Measurements from ENCODE around the gene SOX3. TPM values are rescaled to one million over a fixed set of nuclear protein-coding genes. Genes with fewer than 3 reads are reported as not detected.

Gene SOX3
- total and polyA plus RNA-seq, 12 donors = not detected

GRCh38 chrX:140501321-140501720 is 3.5 kb downstream of the SOX3 start:
- intact Hi-C loops (cut with DNase I) = loop anchor here in 1 of 10 donors (10.0 kb wide), 1 partner anchor 447 kb away; no protein-coding TSS in a partner anchor
- WGBS, 2 donors = 18 to 29% methylated on average over 12 to 13 of the region's 13 CpGs
- DNase-seq = no peak

GRCh38 chrX:140500441-140500840 is 4.4 kb downstream of the SOX3 start:
- H3K36me3 ChIP-seq = no peaks in the 10 kb centered on the region
- TF ChIP-seq CTCF (IDR thresholded peaks at IDR 0.05) = no peak
- intact Hi-C loops (cut with DNase I) = loop anchor here in 1 of 10 donors (10.0 kb wide), 1 partner anchor 446 kb away; no protein-coding TSS in a partner anchor
- H3K9me3 ChIP-seq = peaks cover 0 to 13% (median 0%) of the 10 kb centered on the region in 11 donors
- no peak for DNase-seq
- 27 to 55% methylated on average over 9 of the region's 9 CpGs for WGBS, 2 donors
- no peak for ATAC-seq
- no peak overlapping the region for H3K27ac ChIP-seq
- H3K4me3 ChIP-seq = no peak overlapping the region
- H3K27me3 ChIP-seq = peaks cover 6 to 90% (median 50%) of the 10 kb centered on the region in 7 donors
- H3K4me1 ChIP-seq = peaks cover 0 to 8% (median 0%) of the 10 kb centered on the region in 9 donors

More at GRCh38 chrX:140501321-140501720, 3.5 kb downstream of the SOX3 start:
- no peak for ATAC-seq
- peaks cover 6 to 92% (median 58%) of the 10 kb centered on the region in 7 donors for H3K27me3 ChIP-seq
- H3K4me1 ChIP-seq = peaks cover 0 to 17% (median 0%) of the 10 kb centered on the region in 9 donors
- H3K27ac ChIP-seq = no peak overlapping the region
- no peaks in the 10 kb centered on the region for H3K36me3 ChIP-seq
- TF ChIP-seq CTCF (IDR thresholded peaks at IDR 0.05) = no peak
- H3K9me3 ChIP-seq = peaks cover 0 to 13% (median 0%) of the 10 kb centered on the region in 11 donors
- no peak overlapping the region for H3K4me3 ChIP-seq

- H3K9me3 ChIP-seq = no peaks in the 10 kb centered on the region
- H3K27ac ChIP-seq = no peak overlapping the region
- H3K27me3 ChIP-seq = peaks cover 0 to 47% (median 19%) of the 10 kb centered on the region in 7 donors
- no peaks in the 10 kb centered on the region for H3K4me1 ChIP-seq
- WGBS, 2 donors = 85 to 96% methylated on average over 1 of the region's 1 CpG
- no peaks in the 10 kb centered on the region for H3K36me3 ChIP-seq
- ATAC-seq (no peak), DNase-seq (no peak)
- no peak for TF ChIP-seq CTCF (IDR thresholded peaks at IDR 0.05)
- intact Hi-C loops (cut with DNase I) = no loop called here
- H3K4me3 ChIP-seq = no peak overlapping the region
Observed at GRCh38 chrX:140495739-140496138, 9.1 kb downstream of the SOX3 start.

GRCh38 chrX:140492066-140492994 is 12.5 kb downstream of the SOX3 start:
- DNase-seq (no peak), ATAC-seq (peak in 3 of 8 donors; percentile 54 to 68 (median 61))
- H3K27me3 ChIP-seq = peaks cover 0 to 14% (median under 1%) of the 10 kb centered on the region in 7 donors
- H3K36me3 ChIP-seq = no peaks in the 10 kb centered on the region
- intact Hi-C loops (cut with DNase I) = no loop called here
- no peak for TF ChIP-seq CTCF (IDR thresholded peaks at IDR 0.05)
- H3K4me1 ChIP-seq = no peaks in the 10 kb centered on the region
- no peaks in the 10 kb centered on the region for H3K9me3 ChIP-seq
- H3K27ac ChIP-seq = no peak overlapping the region
- H3K4me3 ChIP-seq = no peak overlapping the region
- 37 to 45% methylated on average over 4 of the region's 4 CpGs for WGBS, 2 donors

Data from heart right ventricle (tissue), 16 donors.